SK-N-SH treated with all-trans-retinoic acid at 6 μM for 48 hours (cell line): ENCODE data around the gene FANCD2.

ENCODE experiments used
- ARNTL ChIP-seq: fragments of 450-650 bp; formaldehyde crosslinking; IDR thresholded peaks from 2 replicates; pipeline ENCODE4 v1.5.0; 2020; ENCODE audit warnings: low read depth, mild to moderate bottlenecking, moderate library complexity, borderline replicate concordance
- CREB5 ChIP-seq: fragments of 250-450 bp; sonication (Bioruptor Pico); IDR thresholded peaks from 2 replicates; pipeline ENCODE4 v1.5.1; 2020; ENCODE audit warnings: low read depth, mild to moderate bottlenecking, moderate library complexity
- GLIS3 ChIP-seq: fragments of 250-450 bp; sonication (Bioruptor Pico); IDR thresholded peaks from 2 replicates; pipeline ENCODE4 v1.5.0; 2020; ENCODE audit warnings: mild to moderate bottlenecking, moderate library complexity
- OSR1 ChIP-seq: fragments of 250-450 bp; sonication (Bioruptor Pico); IDR thresholded peaks from 2 replicates; pipeline ENCODE4 v1.8.0; 2022; ENCODE audit warnings: moderate library complexity, mild to moderate bottlenecking, inconsistent platforms
- RARB ChIP-seq: fragments of 250-450 bp; sonication (Bioruptor Pico); IDR thresholded peaks from 2 replicates; pipeline ENCODE4 v1.8.0; 2021; ENCODE audit warnings: mild to moderate bottlenecking, moderate library complexity
- SNAI2 ChIP-seq: fragments of 250-450 bp; sonication (Bioruptor Pico); IDR thresholded peaks from 2 replicates; pipeline ENCODE4 v1.5.0; 2020; ENCODE audit warnings: mild to moderate bottlenecking, moderate library complexity
- TOX ChIP-seq: fragments of 250-450 bp; sonication (Bioruptor Pico); IDR thresholded peaks from 2 replicates; pipeline ENCODE4 v1.8.0; 2021; ENCODE audit warnings: mild to moderate bottlenecking, moderate library complexity, borderline replicate concordance
- ZC3H10 ChIP-seq: fragments of 250-450 bp; sonication (Bioruptor Pico); IDR thresholded peaks from 2 replicates; pipeline ENCODE4 v1.5.1; 2021; ENCODE audit warnings: mild to moderate bottlenecking, moderate library complexity
- ZFP3 ChIP-seq: fragments of 250-450 bp; sonication (Bioruptor Pico); IDR thresholded peaks from 2 replicates; pipeline ENCODE4 v1.5.0; 2020; ENCODE audit warnings: mild to moderate bottlenecking, moderate library complexity
- ZFP30 ChIP-seq: fragments of 450-650 bp; formaldehyde crosslinking; IDR thresholded peaks from 2 replicates; pipeline ENCODE4 v1.5.0; 2022; ENCODE audit warnings: mild to moderate bottlenecking, moderate library complexity
- ZNF565 ChIP-seq: fragments of 450-650 bp; formaldehyde crosslinking; conservative IDR thresholded peaks from 2 replicates; pipeline ENCODE4 v1.5.0; 2020; ENCODE audit warnings: low read depth, mild to moderate bottlenecking, moderate library complexity
- TF ChIP-seq, protein P1 (sequence below): fragments of 250-450 bp; sonication (Bioruptor Pico); IDR thresholded peaks from 2 replicates; pipeline ENCODE4 v1.8.0; 2020; ENCODE audit warnings: mild to moderate bottlenecking, moderate library complexity, borderline replicate concordance
- TF ChIP-seq, protein P2 (sequence below): fragments of 250-450 bp; sonication (Bioruptor Pico); IDR thresholded peaks from 2 replicates; pipeline ENCODE4 v1.5.1; 2021; ENCODE audit warnings: mild to moderate bottlenecking, moderate library complexity
- TF ChIP-seq, protein P3 (sequence below): fragments of 250-450 bp; sonication (Bioruptor Pico); IDR thresholded peaks from 2 replicates; pipeline ENCODE4 v1.8.0; 2021; ENCODE audit warnings: low read depth, mild to moderate bottlenecking, moderate library complexity, borderline replicate concordance

DNA sequence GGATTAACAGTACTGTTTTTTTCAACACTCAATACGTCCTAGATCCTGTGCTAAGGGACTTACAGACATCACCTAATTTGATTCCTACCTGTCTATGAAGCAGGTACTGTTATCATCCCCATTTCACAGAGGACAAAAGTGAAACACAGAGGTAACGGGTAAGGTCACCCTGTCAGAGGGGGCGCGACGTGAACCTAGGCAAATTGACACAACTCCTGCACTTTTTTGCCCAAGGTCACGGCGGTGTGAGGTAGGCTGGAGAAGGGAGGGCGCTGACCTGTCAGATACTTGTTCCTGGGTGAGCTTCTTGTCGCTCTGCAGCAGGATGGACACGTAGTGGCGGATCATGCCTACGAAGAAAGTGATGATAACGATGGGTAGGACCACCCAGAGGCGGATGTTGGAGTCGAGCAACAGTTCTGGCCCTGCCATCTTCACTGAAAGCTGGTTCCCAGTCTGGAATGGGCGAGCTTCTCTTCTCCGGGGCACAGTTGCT, 40.0 kb upstream of the FANCD2 start:
- TF ChIP-seq, protein P1, sequence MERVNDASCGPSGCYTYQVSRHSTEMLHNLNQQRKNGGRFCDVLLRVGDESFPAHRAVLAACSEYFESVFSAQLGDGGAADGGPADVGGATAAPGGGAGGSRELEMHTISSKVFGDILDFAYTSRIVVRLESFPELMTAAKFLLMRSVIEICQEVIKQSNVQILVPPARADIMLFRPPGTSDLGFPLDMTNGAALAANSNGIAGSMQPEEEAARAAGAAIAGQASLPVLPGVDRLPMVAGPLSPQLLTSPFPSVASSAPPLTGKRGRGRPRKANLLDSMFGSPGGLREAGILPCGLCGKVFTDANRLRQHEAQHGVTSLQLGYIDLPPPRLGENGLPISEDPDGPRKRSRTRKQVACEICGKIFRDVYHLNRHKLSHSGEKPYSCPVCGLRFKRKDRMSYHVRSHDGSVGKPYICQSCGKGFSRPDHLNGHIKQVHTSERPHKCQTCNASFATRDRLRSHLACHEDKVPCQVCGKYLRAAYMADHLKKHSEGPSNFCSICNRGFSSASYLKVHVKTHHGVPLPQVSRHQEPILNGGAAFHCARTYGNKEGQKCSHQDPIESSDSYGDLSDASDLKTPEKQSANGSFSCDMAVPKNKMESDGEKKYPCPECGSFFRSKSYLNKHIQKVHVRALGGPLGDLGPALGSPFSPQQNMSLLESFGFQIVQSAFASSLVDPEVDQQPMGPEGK (CRISPR knock-in tag): no peak
- TF ChIP-seq ZFP3 (no peak), ARNTL (no peak), ZC3H10 (CRISPR knock-in tag) (no peak), TOX (CRISPR knock-in tag) (no peak), GLIS3 (CRISPR knock-in tag) (no peak), ZNF565 (CRISPR knock-in tag) (no peak), OSR1 (CRISPR knock-in tag) (no peak), SNAI2 (no peak), CREB5 (no peak), RARB (CRISPR knock-in tag) (no peak), ZFP30 (CRISPR knock-in tag) (no peak)
- TF ChIP-seq, protein P2, sequence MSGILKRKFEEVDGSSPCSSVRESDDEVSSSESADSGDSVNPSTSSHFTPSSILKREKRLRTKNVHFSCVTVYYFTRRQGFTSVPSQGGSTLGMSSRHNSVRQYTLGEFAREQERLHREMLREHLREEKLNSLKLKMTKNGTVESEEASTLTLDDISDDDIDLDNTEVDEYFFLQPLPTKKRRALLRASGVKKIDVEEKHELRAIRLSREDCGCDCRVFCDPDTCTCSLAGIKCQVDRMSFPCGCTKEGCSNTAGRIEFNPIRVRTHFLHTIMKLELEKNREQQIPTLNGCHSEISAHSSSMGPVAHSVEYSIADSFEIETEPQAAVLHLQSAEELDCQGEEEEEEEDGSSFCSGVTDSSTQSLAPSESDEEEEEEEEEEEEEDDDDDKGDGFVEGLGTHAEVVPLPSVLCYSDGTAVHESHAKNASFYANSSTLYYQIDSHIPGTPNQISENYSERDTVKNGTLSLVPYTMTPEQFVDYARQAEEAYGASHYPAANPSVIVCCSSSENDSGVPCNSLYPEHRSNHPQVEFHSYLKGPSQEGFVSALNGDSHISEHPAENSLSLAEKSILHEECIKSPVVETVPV (CRISPR knock-in tag): no peak
- TF ChIP-seq, protein P3, sequence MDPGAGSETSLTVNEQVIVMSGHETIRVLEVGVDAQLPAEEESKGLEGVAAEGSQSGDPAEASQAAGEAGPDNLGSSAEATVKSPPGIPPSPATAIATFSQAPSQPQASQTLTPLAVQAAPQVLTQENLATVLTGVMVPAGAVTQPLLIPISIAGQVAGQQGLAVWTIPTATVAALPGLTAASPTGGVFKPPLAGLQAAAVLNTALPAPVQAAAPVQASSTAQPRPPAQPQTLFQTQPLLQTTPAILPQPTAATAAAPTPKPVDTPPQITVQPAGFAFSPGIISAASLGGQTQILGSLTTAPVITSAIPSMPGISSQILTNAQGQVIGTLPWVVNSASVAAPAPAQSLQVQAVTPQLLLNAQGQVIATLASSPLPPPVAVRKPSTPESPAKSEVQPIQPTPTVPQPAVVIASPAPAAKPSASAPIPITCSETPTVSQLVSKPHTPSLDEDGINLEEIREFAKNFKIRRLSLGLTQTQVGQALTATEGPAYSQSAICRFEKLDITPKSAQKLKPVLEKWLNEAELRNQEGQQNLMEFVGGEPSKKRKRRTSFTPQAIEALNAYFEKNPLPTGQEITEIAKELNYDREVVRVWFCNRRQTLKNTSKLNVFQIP (CRISPR knock-in tag): no peak
